Right lobe of liver (tissue), 6 donors: ENCODE measurements around the gene AGRN. TPM values are rescaled to one million over a fixed set of nuclear protein-coding genes. Genes with fewer than 3 reads are reported as not detected.
"Not testable (repeated sequence)": the region's sequence is repeated elsewhere in the genome, so short reads cannot be mapped to it uniquely, and the experiment has no call there.

Experiments
- ATAC-seq, 4 donors: fragments of 200-7000 bp; cut with Tn5 transposase; one replicate each; pipeline ENCODE4 v1.9.1; 2020; ENCODE audit warnings: mild to moderate bottlenecking in 4 of 4, moderate library complexity in 4 of 4
- DNase-seq, 3 donors: peaks; one replicate each; pipeline ENCODE4 v3.0.0-alpha.2; 2020
- H3K27ac ChIP-seq, 3 donors: fragments of 200-600 bp; one replicate each; pipeline ENCODE4 v1.8.0; 2022
- H3K27me3 ChIP-seq, 2 donors: fragments of 200-600 bp; one replicate each; pipeline ENCODE4 v1.8.0; 2022
- H3K36me3 ChIP-seq, 4 donors: fragments of 200-600 bp; sonication (generic) in 1 of 4; one replicate each; pipeline versions ENCODE4 v1.5.1 to v1.8.0; 2017 to 2022; ENCODE audit warnings: control low read depth in 1 of 4
- H3K4me1 ChIP-seq, 4 donors: fragments of 200-600 bp; sonication (generic) in 1 of 4; one replicate each; pipeline versions ENCODE4 v1.5.1 to v1.8.0; 2017 to 2022; ENCODE audit warnings: control low read depth in 1 of 4
- H3K4me3 ChIP-seq, 3 donors: fragments of 200-600 bp; one replicate each; pipeline ENCODE4 v1.8.0; 2022
- H3K9me3 ChIP-seq, 4 donors: fragments of 200-600 bp; sonication (generic) in 1 of 4; one replicate each; pipeline versions ENCODE4 v1.5.1 to v1.8.0; 2017 to 2022; ENCODE audit warnings: control low read depth in 1 of 4
- CTCF ChIP-seq, 4 donors: fragments of 200-600 bp in 3 of 4; fragments of 450-650 bp in 1 of 4; IDR thresholded peaks; one replicate each; pipeline versions ENCODE4 v1.5.1 to v1.8.0; 2016 to 2022; ENCODE audit warnings: antibody characterized with exemption in 4 of 4, mild to moderate bottlenecking in 2 of 4
- POLR2A ChIP-seq: fragments of 450-650 bp; IDR thresholded peaks from one replicate; pipeline ENCODE4 v1.6.1; 2017; ENCODE audit warnings: antibody characterized with exemption, mild to moderate bottlenecking
- WGBS: methylation state at CpG from one replicate; pipeline ENCODE4 v1.1.6; 2018; ENCODE audit warnings: low coverage, low lambda C conversion rate; ENCODE audit not compliant: insufficient coverage; ENCODE audit errors: missing lambda C conversion rate; 5-methylcytosine and 5-hydroxymethylcytosine counted together
- intact Hi-C, 2 donors: fragments of 100-400 bp; cut with DNase I; formaldehyde crosslinking; loops; one replicate each; pipeline versions ENCODE4 v1.11.2 to v1.14.1; 2022
- total RNA-seq, 6 experiments: library from RNA; depleted of rRNA in 2 of 6; stranded (reverse); fragments of >200 nt in 2 of 6; fragmentation: NEBNext Ultra II Directional in 3 of 6; extraction: Animal tissue kit (Norgen Biotek cat#: 25700) in 3 of 6; gene quantifications; one replicate each; pipeline versions ENCODE4 v1.1.0 to v1.2.4, GENCODE V29; 2016 to 2023
- donor health status: DM: no; HTN: yes; CAD: no.
- donor health status: DM: no; HTN: no; CAD: no.
- donor health status: DM: no; HTN: no; CAD: no.
- donor health status: DM: no; HTN: yes; CAD: no.
- donor health status: DM: no; HTN: yes; CAD: no.

AGRN gene
- total RNA-seq, 6 experiments from 2014 or later = 14.2 to 44.5 (median 35.2) TPM

GRCh38 chr1:984476-984814 is 35.5 kb upstream of the AGRN start:
- Histone ChIP-seq H3K9me3 (no peaks in the 10 kb centered on the region), H3K27ac (no peak overlapping the region), H3K4me3 (no peak overlapping the region), H3K36me3 (no peaks in the 10 kb centered on the region), H3K27me3 (no peaks in the 10 kb centered on the region), H3K4me1 (no peaks in the 10 kb centered on the region)
- intact Hi-C loops = loop anchor here in 1 of 2 donors (10.0 kb wide), 1 partner anchor 80 kb away; no protein-coding TSS in a partner anchor
- WGBS = 19% methylated on average over 9 of the region's 12 CpGs
- TF ChIP-seq POLR2A (no peak), CTCF (IDR thresholded peaks at IDR 0.05) (peak in 2 of 4 donors; percentile 3 to 5)
- ATAC-seq (no peak), DNase-seq (no peak)

- Histone ChIP-seq H3K9me3 (no peaks in the 10 kb centered on the region), H3K36me3 (no peaks in the 10 kb centered on the region), H3K27me3 (no peaks in the 10 kb centered on the region), H3K4me1 (no peaks in the 10 kb centered on the region), H3K27ac (no peak overlapping the region), H3K4me3 (no peak overlapping the region)
- 69% methylated on average over 9 of the region's 13 CpGs for WGBS
- ATAC-seq (no peak), DNase-seq (no peak)
- no peak for TF ChIP-seq POLR2A
- no peak for TF ChIP-seq CTCF (IDR thresholded peaks at IDR 0.05)
- intact Hi-C loops = loop anchor here in 1 of 2 donors (10.0 kb wide), 1 partner anchor 80 kb away; no protein-coding TSS in a partner anchor
Measured at GRCh38 chr1:985126-985525, 34.8 kb upstream of the AGRN start.

GRCh38 chr1:988061-988460 is 31.9 kb upstream of the AGRN start:
- H3K27me3 ChIP-seq, H3K4me1 ChIP-seq, H3K27ac ChIP-seq, H3K4me3 ChIP-seq, ATAC-seq, H3K9me3 ChIP-seq, DNase-seq, H3K36me3 ChIP-seq: not testable (repeated sequence)
- intact Hi-C loops = loop anchor here in 1 of 2 donors (10.0 kb wide), 1 partner anchor 77 kb away; no protein-coding TSS in a partner anchor
- 64% methylated on average over 5 of the region's 5 CpGs for WGBS

- H3K27me3 ChIP-seq, H3K9me3 ChIP-seq, H3K36me3 ChIP-seq, H3K4me3 ChIP-seq, H3K4me1 ChIP-seq, DNase-seq, ATAC-seq, intact Hi-C loops, H3K27ac ChIP-seq: not testable (repeated sequence)
- WGBS = 82% methylated on average over 5 of the region's 6 CpGs
Measured at GRCh38 chr1:991275-991674, 28.6 kb upstream of the AGRN start.

GRCh38 chr1:991895-992294 is 28.0 kb upstream of the AGRN start:
- ATAC-seq (no peak), DNase-seq (no peak)
- no peaks in the 10 kb centered on the region for H3K36me3 ChIP-seq
- no peaks in the 10 kb centered on the region for H3K27me3 ChIP-seq
- no peak overlapping the region for H3K4me3 ChIP-seq
- no peaks in the 10 kb centered on the region for H3K4me1 ChIP-seq
- H3K27ac ChIP-seq = no peak overlapping the region
- no peaks in the 10 kb centered on the region for H3K9me3 ChIP-seq
- WGBS = 93% methylated on average over 9 of the region's 10 CpGs
- TF ChIP-seq CTCF (IDR thresholded peaks at IDR 0.05) (no peak), POLR2A (no peak)
- intact Hi-C loops = no loop called here

GRCh38 chr1:992362-992761 is 27.6 kb upstream of the AGRN start:
- DNase-seq (no peak), ATAC-seq (no peak)
- H3K4me1 ChIP-seq = no peaks in the 10 kb centered on the region
- no peaks in the 10 kb centered on the region for H3K36me3 ChIP-seq
- intact Hi-C loops = no loop called here
- TF ChIP-seq CTCF (IDR thresholded peaks at IDR 0.05) (no peak), POLR2A (no peak)
- 91% methylated on average over 7 of the region's 7 CpGs for WGBS
- H3K27ac ChIP-seq = no peak overlapping the region
- no peaks in the 10 kb centered on the region for H3K9me3 ChIP-seq
- H3K4me3 ChIP-seq = no peak overlapping the region
- H3K27me3 ChIP-seq = peaks cover 0 to under 1% of the 10 kb centered on the region in 2 donors
